NCI-H2081 treated with DMSO at 0.1 percent for 48 hours (cell line): ENCODE data around the gene AHNAK.

ENCODE experiments used
- DNase-seq: peaks from one replicate; lab custom pipeline; 2025; lab: John Stamatoyannopoulos, UW

Gene AHNAK

DNA sequence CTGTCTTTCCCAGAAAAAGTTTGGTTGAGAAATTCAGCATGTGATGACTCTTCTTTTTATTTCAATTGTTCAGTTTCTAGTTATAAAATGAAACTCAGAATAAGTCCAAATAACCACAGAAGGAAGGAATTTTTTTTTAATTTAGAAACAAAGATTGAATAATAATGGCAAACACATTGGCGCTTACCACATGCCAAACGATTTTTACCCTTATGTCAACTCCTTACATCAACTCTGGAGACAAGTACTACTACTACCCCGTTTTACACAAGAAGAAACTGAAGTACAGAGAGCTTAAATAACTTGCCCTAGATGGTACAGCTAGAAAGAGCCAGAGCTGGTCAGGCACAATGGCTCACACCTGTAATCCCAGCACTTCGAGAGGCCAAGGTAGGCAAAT lies 52.4 kb downstream of the AHNAK start:
- DNase-seq = no peak

DNA sequence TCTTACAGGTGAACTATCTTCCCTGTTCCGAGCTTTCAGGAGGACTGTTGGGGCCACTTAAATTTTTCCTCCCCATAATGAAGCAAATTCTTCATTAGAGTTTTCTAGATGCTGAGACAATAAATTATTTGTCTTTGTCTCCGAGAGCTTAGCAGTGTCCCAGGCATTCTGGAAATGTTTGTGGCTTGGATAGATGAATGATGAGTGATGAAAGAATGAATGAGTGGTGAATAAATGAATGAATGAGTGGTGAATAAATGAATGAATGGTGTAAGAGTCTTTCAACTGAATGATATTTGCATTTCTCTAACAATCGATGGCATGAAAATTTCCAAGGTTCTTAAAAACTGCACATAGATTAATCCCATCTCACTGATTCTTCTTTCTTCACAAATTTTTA lies 52.8 kb downstream of the AHNAK start:
- no peak for DNase-seq

- no peak for DNase-seq
Measured at GRCh38 chr11:62492586-62492985, 54.0 kb downstream of the AHNAK start.

- DNase-seq = no peak
Measured at GRCh38 chr11:62491571-62492329, 54.9 kb downstream of the AHNAK start.

- no peak for DNase-seq
Measured at GRCh38 chr11:62489204-62489603, 57.4 kb downstream of the AHNAK start.

- DNase-seq = no peak
Measured at GRCh38 chr11:62487738-62488551, 58.7 kb downstream of the AHNAK start.

DNA sequence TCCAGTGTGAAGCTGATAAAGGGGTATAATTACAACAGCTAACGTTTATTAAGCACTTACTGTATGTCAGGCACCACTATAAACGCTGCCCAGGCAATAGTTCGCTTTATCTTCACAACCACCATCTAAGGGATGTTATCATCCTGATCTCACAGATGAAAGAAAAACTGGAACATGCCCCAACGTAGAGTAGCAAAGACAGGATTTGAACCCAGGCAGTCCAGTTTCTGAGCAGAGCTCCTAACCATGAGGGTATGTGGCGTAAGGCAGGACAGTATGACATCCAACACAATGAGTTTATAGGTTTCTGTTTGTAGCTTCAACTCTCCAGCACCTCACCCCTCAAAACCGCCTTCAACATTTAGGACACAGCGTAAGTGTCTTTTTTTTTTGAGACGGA lies 59.5 kb downstream of the AHNAK start:
- DNase-seq = no peak

GRCh38 chr11:62484352-62484751 lies 62.3 kb downstream of the AHNAK start:
- no peak for DNase-seq

DNA sequence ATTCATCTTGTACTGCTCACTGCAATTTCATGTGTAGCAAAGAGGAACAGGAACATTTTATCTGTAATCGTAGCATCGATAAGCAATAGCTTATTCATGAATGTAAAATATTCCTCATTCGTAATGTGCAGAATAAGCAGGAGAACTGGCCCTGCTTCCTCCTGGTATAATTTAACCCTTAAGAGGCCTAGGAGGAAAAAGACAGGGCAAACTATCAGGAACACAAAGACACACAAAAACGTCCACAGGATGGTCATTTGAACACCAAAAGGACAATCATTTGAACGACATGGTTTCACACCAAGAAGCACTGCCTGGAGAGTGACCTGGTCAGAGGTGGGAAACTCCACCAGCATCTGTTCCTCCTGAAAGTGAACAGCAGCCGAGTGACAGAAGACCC lies 63.9 kb downstream of the AHNAK start:
- no peak for DNase-seq

DNA sequence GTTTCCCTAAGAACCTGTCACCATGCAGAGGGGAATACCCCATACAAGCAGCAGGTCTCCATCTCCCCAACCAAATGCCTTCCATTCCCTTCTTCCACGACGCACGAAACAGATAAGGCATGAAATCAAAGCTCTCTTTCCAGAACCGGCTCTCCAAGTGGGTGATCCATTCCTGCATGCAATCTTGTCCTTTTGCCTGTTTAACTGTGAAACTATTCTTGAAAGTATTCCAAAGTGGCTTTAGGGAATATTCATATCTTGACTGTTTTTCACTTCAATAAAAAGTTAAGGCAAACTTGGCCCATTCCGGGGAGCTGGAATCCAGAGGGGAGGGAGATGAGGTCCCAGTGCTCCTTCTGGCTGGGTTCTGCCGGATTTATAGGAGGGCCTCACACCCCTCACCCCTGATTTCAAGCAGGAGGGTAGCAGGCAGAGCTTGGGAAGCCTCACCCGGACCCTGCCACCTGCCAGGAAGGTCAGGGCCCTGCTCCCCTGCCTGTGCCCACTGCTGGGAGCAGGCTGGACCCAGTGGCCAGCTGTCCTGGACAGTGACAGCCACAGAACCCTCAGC lies 66.9 kb downstream of the AHNAK start:
- DNase-seq = no peak

- no peak for DNase-seq
Measured at GRCh38 chr11:62477927-62478326, 68.7 kb downstream of the AHNAK start.

DNA sequence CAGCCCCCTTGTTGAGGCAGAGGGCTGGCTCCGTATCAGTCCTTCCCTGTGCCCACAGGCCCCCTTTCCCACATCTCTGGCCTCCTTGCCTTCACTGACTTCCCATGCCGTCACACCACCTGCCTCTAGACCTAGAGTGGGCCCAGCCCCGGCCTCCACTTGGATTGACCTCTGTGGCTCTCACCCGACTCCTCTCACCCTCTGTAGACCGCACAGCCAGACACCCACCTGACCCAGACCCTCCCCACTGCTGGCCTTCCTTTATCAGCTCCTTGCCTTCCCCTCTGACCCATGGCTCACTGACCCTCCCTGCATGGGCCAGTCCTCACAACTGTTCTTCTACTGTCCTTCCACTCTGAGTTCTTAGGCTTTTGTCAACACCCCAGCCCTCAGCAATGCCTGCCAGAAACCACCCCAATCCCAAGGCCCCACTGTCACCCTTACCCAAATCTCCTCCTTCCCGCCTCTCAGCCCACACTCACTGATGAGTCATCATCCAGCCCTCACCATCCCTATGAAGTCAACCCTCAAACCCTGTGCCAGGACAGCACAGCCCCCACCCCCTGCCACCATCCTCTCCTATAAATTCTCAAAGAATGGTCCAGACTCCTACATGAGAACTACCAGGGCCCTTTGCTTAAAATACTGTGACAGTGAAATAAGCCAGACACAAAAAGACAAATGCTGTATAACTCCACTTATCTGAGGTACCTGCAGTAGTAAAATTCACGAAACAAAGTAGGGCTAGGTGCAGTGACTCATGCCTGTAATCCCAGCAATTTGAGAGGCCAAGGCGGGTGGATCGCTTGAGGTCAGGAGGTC lies 74.3 kb downstream of the AHNAK start:
- DNase-seq = no peak

DNA sequence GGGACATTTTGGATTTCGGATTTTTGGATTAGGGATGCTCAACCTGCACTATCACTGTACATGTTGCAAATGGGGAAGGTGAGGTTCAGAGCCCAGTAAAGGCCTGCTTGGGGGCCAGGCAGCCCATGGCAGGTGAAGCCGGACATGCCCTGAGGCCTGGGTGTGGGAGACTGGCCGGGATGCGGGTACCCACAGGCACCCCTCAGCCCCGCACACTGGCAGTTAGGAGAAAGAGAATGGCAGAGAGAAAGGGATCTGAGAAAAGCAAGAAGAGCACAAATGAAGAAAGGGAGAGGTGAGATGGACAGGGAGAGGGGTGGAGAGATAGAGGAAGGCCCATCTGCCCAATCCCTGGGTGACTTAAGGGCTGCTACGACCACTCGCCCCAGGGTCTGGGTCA lies 75.0 kb downstream of the AHNAK start:
- DNase-seq = no peak

- no peak for DNase-seq
Measured at GRCh38 chr11:62468577-62468976, 78.0 kb downstream of the AHNAK start.

GRCh38 chr11:62466444-62466843 lies 80.2 kb downstream of the AHNAK start:
- DNase-seq = no peak

- DNase-seq = no peak
Measured at GRCh38 chr11:62464655-62465054, 82.0 kb downstream of the AHNAK start.

GRCh38 chr11:62463121-62463542 lies 83.5 kb downstream of the AHNAK start:
- DNase-seq = no peak

- DNase-seq = no peak
Measured at GRCh38 chr11:62462508-62462892, 84.1 kb downstream of the AHNAK start.

- no peak for DNase-seq
Measured at GRCh38 chr11:62461740-62462507, 84.7 kb downstream of the AHNAK start.

DNA sequence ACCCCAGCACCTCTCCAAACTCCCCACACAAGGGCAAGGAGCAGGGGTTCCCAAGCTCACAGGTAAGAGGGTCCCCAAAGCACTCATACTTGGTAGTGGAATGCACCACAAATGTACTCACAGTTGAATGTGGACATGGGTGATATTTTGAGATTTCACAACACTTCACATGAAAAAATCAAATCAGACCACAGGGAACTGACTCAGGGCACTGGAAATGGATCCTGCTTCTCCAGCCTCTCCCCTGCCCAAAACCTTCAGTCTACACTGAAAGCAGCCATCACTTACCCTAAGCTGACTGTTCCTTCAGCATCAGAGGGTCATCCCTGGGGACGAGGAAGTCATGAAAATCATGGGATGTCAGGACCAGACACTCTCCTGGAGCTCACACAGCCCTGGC lies 87.5 kb downstream of the AHNAK start:
- DNase-seq = no peak

DNA sequence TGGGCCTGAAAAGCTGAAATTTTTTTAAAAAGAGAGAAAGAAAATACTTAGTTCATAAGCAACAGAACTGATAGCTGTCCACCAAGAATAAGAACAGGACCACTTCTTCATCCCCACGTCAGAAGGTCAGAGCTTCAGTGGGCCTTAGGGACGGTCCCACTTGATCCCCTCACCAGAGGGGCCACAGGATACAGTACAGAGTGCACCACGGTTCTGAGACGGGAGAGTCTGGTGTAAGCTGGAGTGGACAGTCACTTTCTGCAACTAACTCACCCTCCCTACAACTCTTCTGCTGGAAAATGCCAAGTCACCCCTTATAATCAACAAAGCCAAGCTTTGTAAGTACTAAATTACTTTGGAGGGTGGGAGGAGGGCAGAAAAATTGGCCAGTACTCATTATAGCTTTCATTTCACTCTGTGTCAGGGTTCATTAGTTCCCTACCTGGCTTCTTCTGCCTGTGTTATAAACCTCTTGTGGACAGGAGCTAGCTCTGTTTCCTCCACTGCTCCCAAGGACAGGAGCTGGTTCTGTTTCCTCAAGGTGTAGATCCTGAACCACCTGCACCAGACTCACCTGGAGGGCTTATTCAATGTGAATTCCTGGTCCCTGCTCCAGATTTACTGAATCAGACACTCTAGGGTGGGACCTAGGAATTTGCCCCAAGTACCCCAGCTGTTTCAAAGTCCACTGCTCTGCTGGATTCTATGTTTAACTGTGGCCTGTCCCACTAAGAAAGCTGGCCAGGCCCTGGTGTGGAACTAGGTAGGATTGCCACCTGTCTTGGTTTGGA lies 88.2 kb downstream of the AHNAK start:
- no peak for DNase-seq
